GM23338 (cell line): Measurements from ENCODE around the gene POLA1. TPM values are rescaled to one million over a fixed set of nuclear protein-coding genes. Genes with fewer than 3 reads are reported as not detected.
A peak's percentile ranks its signal among the peaks of the same experiment; 100 is the strongest.

Experiments used
- ATAC-seq: fragments of 200-7000 bp; cut with Tn5 transposase; 3 replicates; pipeline ENCODE4 v1.9.1; 2020
- DNase-seq: peaks from one replicate; pipeline ENCODE4 v3.0.0-alpha.2; 2015; ENCODE audit warnings: low spot score
- H2AFZ ChIP-seq: fragments of 200-600 bp; sonication (generic); 2 replicates; pipeline ENCODE4 v1.8.0; 2016; ENCODE audit warnings: antibody characterized with exemption, mild to moderate bottlenecking, moderate library complexity
- H3F3A ChIP-seq: fragments of 200-600 bp; sonication (generic); replicated peaks from 2 replicates; pipeline ENCODE4 v1.8.0; 2017; ENCODE audit warnings: antibody characterized with exemption, mixed run types, low read depth
- H3K27ac ChIP-seq: fragments of 200-600 bp; sonication (generic); 2 replicates; pipeline ENCODE4 v1.6.1; 2016; ENCODE audit warnings: low read depth
- H3K27me3 ChIP-seq: fragments of 200-600 bp; sonication (generic); 2 replicates; pipeline ENCODE4 v1.8.0; 2016; ENCODE audit warnings: mild to moderate bottlenecking, mixed run types, moderate library complexity; ENCODE audit not compliant: insufficient read depth
- H3K36me3 ChIP-seq: fragments of 200-600 bp; sonication (generic); 2 replicates; pipeline ENCODE4 v1.8.0; 2016; ENCODE audit warnings: mild to moderate bottlenecking; ENCODE audit not compliant: insufficient read depth
- H3K4me1 ChIP-seq: fragments of 200-600 bp; sonication (generic); 2 replicates; pipeline ENCODE4 v1.8.0; 2016; ENCODE audit warnings: mild to moderate bottlenecking, moderate library complexity; ENCODE audit not compliant: insufficient read depth
- H3K4me2 ChIP-seq: fragments of 200-600 bp; sonication (generic); 2 replicates; pipeline ENCODE4 v1.7.1; 2017; ENCODE audit warnings: mixed run types
- H3K4me3 ChIP-seq: fragments of 200-600 bp; sonication (generic); 2 replicates; pipeline ENCODE4 v1.6.1; 2016; ENCODE audit warnings: mixed run types
- H3K79me2 ChIP-seq: fragments of 200-600 bp; sonication (generic); replicated peaks from 2 replicates; pipeline ENCODE4 v1.8.0; 2017; ENCODE audit warnings: mild to moderate bottlenecking; ENCODE audit not compliant: insufficient read depth
- H3K9me2 ChIP-seq: fragments of 200-600 bp; sonication (generic); 2 replicates; pipeline ENCODE4 v1.8.0; 2017; ENCODE audit not compliant: insufficient read depth
- H4K20me1 ChIP-seq: fragments of 200-600 bp; sonication (generic); replicated peaks from 2 replicates; pipeline ENCODE4 v1.8.0; 2017; ENCODE audit warnings: mild to moderate bottlenecking; ENCODE audit not compliant: insufficient read depth
- H3K27ac Mint-ChIP-seq: 2 replicates; pipeline ENCODE4 v1.8.0; 2020; ENCODE audit warnings: inconsistent platforms, mild to moderate bottlenecking, moderate library complexity, mixed read lengths
- H3K27me3 Mint-ChIP-seq: 3 replicates; pipeline ENCODE4 v1.8.0; 2022; ENCODE audit warnings: low read depth, mild to moderate bottlenecking, moderate library complexity, mixed read lengths, inconsistent platforms; ENCODE audit not compliant: insufficient read depth, poor library complexity
- H3K36me3 Mint-ChIP-seq: 3 replicates; pipeline ENCODE4 v1.8.0; 2021; ENCODE audit warnings: low read depth, mild to moderate bottlenecking, inconsistent platforms, moderate library complexity, mixed read lengths
- H3K4me1 Mint-ChIP-seq: 3 replicates; pipeline ENCODE4 v1.8.0; 2020; ENCODE audit warnings: mild to moderate bottlenecking, inconsistent platforms, mixed read lengths
- H3K4me3 Mint-ChIP-seq: 3 replicates; pipeline ENCODE4 v1.8.0; 2021; ENCODE audit warnings: moderate library complexity, mild to moderate bottlenecking, inconsistent platforms, mixed read lengths
- H3K9me3 Mint-ChIP-seq: 3 replicates; pipeline ENCODE4 v1.8.0; 2020; ENCODE audit warnings: moderate library complexity, mild to moderate bottlenecking, inconsistent platforms, mixed read lengths
- CREB1 ChIP-seq: fragments of 250-450 bp; sonication (Bioruptor Pico); IDR thresholded peaks from 2 replicates; pipeline ENCODE4 v1.5.0; 2020; ENCODE audit warnings: low read depth, mild to moderate bottlenecking, moderate library complexity
- ETS1 ChIP-seq: IDR thresholded peaks from 2 replicates; pipeline ENCODE4 v1.6.1; 2016; ENCODE audit warnings: antibody characterized with exemption
- EZH2 ChIP-seq: fragments of 200-600 bp; sonication (generic); IDR thresholded peaks from one replicate; pipeline ENCODE4 v1.8.0; 2017; ENCODE audit warnings: antibody characterized with exemption, mild to moderate bottlenecking, low read depth; ENCODE audit not compliant: unreplicated experiment
- EZH2phosphoT487 ChIP-seq: fragments of 200-600 bp; sonication (generic); IDR thresholded peaks from one replicate; pipeline ENCODE4 v1.8.1; 2018; ENCODE audit warnings: antibody characterized with exemption; ENCODE audit not compliant: unreplicated experiment
- JUNB ChIP-seq: IDR thresholded peaks from one replicate; pipeline ENCODE4 v1.6.1; 2016; ENCODE audit warnings: antibody characterized with exemption; ENCODE audit not compliant: unreplicated experiment
- NANOG ChIP-seq: IDR thresholded peaks from 2 replicates; pipeline ENCODE4 v1.6.1; 2016; ENCODE audit warnings: antibody characterized with exemption, borderline replicate concordance
- POLR2AphosphoS5 ChIP-seq: IDR thresholded peaks from 2 replicates; pipeline ENCODE4 v1.6.1; 2016; ENCODE audit warnings: antibody characterized with exemption, low read depth
- REST ChIP-seq: IDR thresholded peaks from one replicate; pipeline ENCODE4 v1.6.1; 2018; ENCODE audit warnings: antibody characterized with exemption; ENCODE audit not compliant: unreplicated experiment
- STAT1 ChIP-seq: IDR thresholded peaks from one replicate; pipeline ENCODE4 v1.6.1; 2016; ENCODE audit warnings: antibody characterized with exemption; ENCODE audit not compliant: unreplicated experiment
- ZNF114 ChIP-seq: fragments of 250-450 bp; sonication (Bioruptor Pico); IDR thresholded peaks from 2 replicates; pipeline ENCODE4 v1.5.0; 2020; ENCODE audit warnings: mild to moderate bottlenecking, moderate library complexity
- ZNF331 ChIP-seq: fragments of 250-450 bp; sonication (Bioruptor Pico); IDR thresholded peaks from 2 replicates; pipeline ENCODE4 v1.5.0; 2020; ENCODE audit warnings: low read depth, mild to moderate bottlenecking, moderate library complexity
- polyA plus RNA-seq: library from polyadenylated mRNA; unstranded; fragments of >200 nt; fragmentation: Nextera tagmentation; extraction: Ambion mirVana; gene quantifications from 2 replicates; pipeline ENCODE4 v1.2.1, GENCODE V29; 2016
- total RNA-seq: library from RNA; depleted of rRNA; stranded (reverse); fragments of >200 nt; shearing (Covaris generic); gene quantifications from 2 replicates; pipeline ENCODE4 v1.2.3, GENCODE V29; 2014
- TF ChIP-seq, protein P1 (sequence below), 2 experiments: fragments of 200-600 bp in 1 of 2; sonication (generic) in 1 of 2; conservative IDR thresholded peaks; 2 replicates each; pipeline versions ENCODE4 v1.5.1 to v1.6.1; 2016 to 2017; ENCODE audit warnings: antibody characterized with exemption in 2 of 2, low read depth in 2 of 2, mild to moderate bottlenecking in 2 of 2, moderate library complexity in 1 of 2
- TF ChIP-seq, protein P2 (sequence below): fragments of 250-450 bp; sonication (Bioruptor Pico); IDR thresholded peaks from 2 replicates; pipeline ENCODE4 v1.5.0; 2020; ENCODE audit warnings: mild to moderate bottlenecking, moderate library complexity

POLA1 gene
- total and polyA plus RNA-seq, 2 experiments from 2014 or later = 12.6 to 36.6 TPM

GRCh38 chrX:24672701-24673190, 21.0 kb upstream of the POLA1 start:
- H3K36me3 Mint-ChIP-seq = no peaks in the 10 kb centered on the region
- peaks cover 2% of the 10 kb centered on the region for H3K27me3 Mint-ChIP-seq
- H3K9me2 ChIP-seq = no peaks in the 10 kb centered on the region
- H3K4me2 ChIP-seq = no peak overlapping the region
- H3K36me3 ChIP-seq = no peaks in the 10 kb centered on the region
- no peak overlapping the region for H3K4me3 ChIP-seq
- H3K27me3 ChIP-seq = no peaks in the 10 kb centered on the region
- H3F3A ChIP-seq = no peaks in the 10 kb centered on the region
- no peak overlapping the region for H3K27ac ChIP-seq
- H3K9me3 Mint-ChIP-seq = no peaks in the 10 kb centered on the region
- H3K4me1 Mint-ChIP-seq = peaks cover 17% of the 10 kb centered on the region
- H3K27ac Mint-ChIP-seq = peak overlapping the region; percentile 29; the same call in 1 of the 2 replicates
- DNase-seq (no peak), ATAC-seq (peak; percentile 61)
- H3K4me1 ChIP-seq = no peaks in the 10 kb centered on the region
- TF ChIP-seq ZNF114 (CRISPR knock-in tag) (no peak), ETS1 (no peak), JUNB (no peak), REST (no peak), NANOG (no peak), EZH2phosphoT487 (no peak), POLR2AphosphoS5 (no peak), ZNF331 (CRISPR knock-in tag) (no peak), EZH2 (no peak), CREB1 (CRISPR knock-in tag) (no peak), STAT1 (no peak)
- TF ChIP-seq, protein P1, sequence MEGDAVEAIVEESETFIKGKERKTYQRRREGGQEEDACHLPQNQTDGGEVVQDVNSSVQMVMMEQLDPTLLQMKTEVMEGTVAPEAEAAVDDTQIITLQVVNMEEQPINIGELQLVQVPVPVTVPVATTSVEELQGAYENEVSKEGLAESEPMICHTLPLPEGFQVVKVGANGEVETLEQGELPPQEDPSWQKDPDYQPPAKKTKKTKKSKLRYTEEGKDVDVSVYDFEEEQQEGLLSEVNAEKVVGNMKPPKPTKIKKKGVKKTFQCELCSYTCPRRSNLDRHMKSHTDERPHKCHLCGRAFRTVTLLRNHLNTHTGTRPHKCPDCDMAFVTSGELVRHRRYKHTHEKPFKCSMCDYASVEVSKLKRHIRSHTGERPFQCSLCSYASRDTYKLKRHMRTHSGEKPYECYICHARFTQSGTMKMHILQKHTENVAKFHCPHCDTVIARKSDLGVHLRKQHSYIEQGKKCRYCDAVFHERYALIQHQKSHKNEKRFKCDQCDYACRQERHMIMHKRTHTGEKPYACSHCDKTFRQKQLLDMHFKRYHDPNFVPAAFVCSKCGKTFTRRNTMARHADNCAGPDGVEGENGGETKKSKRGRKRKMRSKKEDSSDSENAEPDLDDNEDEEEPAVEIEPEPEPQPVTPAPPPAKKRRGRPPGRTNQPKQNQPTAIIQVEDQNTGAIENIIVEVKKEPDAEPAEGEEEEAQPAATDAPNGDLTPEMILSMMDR (conservative IDR thresholded peaks at IDR 0.05; ENCODE audit: low read depth in 2 of 2) = no peak
- TF ChIP-seq, protein P2, sequence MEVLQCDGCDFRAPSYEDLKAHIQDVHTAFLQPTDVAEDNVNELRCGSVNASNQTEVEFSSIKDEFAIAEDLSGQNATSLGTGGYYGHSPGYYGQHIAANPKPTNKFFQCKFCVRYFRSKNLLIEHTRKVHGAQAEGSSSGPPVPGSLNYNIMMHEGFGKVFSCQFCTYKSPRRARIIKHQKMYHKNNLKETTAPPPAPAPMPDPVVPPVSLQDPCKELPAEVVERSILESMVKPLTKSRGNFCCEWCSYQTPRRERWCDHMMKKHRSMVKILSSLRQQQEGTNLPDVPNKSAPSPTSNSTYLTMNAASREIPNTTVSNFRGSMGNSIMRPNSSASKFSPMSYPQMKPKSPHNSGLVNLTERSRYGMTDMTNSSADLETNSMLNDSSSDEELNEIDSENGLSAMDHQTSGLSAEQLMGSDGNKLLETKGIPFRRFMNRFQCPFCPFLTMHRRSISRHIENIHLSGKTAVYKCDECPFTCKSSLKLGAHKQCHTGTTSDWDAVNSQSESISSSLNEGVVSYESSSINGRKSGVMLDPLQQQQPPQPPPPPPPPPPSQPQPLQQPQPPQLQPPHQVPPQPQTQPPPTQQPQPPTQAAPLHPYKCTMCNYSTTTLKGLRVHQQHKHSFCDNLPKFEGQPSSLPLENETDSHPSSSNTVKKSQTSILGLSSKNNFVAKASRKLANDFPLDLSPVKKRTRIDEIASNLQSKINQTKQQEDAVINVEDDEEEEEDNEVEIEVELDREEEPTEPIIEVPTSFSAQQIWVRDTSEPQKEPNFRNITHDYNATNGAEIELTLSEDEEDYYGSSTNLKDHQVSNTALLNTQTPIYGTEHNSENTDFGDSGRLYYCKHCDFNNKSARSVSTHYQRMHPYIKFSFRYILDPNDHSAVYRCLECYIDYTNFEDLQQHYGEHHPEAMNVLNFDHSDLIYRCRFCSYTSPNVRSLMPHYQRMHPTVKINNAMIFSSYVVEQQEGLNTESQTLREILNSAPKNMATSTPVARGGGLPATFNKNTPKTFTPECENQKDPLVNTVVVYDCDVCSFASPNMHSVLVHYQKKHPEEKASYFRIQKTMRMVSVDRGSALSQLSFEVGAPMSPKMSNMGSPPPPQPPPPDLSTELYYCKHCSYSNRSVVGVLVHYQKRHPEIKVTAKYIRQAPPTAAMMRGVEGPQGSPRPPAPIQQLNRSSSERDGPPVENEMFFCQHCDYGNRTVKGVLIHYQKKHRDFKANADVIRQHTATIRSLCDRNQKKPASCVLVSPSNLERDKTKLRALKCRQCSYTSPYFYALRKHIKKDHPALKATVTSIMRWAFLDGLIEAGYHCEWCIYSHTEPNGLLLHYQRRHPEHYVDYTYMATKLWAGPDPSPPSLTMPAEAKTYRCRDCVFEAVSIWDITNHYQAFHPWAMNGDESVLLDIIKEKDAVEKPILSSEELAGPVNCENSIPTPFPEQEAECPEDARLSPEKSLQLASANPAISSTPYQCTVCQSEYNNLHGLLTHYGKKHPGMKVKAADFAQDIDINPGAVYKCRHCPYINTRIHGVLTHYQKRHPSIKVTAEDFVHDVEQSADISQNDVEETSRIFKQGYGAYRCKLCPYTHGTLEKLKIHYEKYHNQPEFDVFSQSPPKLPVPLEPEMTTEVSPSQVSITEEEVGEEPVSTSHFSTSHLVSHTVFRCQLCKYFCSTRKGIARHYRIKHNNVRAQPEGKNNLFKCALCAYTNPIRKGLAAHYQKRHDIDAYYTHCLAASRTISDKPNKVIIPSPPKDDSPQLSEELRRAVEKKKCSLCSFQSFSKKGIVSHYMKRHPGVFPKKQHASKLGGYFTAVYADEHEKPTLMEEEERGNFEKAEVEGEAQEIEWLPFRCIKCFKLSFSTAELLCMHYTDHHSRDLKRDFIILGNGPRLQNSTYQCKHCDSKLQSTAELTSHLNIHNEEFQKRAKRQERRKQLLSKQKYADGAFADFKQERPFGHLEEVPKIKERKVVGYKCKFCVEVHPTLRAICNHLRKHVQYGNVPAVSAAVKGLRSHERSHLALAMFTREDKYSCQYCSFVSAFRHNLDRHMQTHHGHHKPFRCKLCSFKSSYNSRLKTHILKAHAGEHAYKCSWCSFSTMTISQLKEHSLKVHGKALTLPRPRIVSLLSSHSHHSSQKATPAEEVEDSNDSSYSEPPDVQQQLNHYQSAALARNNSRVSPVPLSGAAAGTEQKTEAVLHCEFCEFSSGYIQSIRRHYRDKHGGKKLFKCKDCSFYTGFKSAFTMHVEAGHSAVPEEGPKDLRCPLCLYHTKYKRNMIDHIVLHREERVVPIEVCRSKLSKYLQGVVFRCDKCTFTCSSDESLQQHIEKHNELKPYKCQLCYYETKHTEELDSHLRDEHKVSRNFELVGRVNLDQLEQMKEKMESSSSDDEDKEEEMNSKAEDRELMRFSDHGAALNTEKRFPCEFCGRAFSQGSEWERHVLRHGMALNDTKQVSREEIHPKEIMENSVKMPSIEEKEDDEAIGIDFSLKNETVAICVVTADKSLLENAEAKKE (CRISPR knock-in tag) = no peak
- no peak overlapping the region; the same call in 2 of the 3 replicates for H3K4me3 Mint-ChIP-seq
- no peaks in the 10 kb centered on the region for H3K79me2 ChIP-seq
- no peaks in the 10 kb centered on the region for H4K20me1 ChIP-seq
- H2AFZ ChIP-seq = peak overlapping the region; percentile 88; the same call in 1 of the 2 replicates
